GM21528 (cell line): ENCODE measurements around the gene TMIGD3.

Source experiments
- ATAC-seq: cut with Tn5 transposase; IDR thresholded peaks from one replicate; pipeline ENCODE4 v1.9.1; 2021; ENCODE audit warnings: mild to moderate bottlenecking, moderate library complexity; ENCODE audit not compliant: unreplicated experiment, low FRiP score

The TMIGD3 gene

DNA sequence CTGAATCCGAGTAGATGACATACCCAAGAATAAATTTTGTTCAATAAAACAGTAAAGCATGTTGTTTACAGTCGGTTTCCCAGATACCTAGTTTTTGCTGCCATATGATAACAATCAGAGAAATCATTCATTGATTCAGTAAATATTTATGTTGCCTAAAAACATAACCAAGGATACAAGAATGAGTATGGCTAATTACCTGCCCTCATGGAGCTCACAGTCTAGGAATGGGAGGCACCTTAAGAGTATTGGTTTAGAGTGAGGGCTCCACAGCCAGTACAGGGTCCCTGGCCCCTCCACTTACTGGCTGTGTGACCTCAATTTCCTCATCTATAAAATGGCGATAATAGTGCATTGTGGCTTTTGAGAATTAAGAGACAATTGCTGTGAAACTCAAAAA is 53.2 kb downstream of the TMIGD3 start:
- ATAC-seq: no peak

DNA sequence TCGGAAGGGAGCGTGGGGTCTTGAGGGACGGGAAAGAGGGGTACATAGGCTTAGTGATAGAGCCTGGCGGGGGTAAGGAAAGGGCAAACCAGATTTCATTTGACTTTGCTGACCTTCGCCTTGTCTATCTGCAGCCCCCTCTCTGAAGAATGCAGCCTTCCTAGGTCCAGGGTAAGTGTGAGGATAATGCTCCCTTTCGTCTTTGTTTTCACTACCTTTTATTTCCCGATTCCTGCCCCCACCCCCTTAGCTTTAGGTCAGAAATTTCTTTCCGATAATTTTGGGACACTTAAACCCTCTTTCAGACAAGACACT is 53.8 kb downstream of the TMIGD3 start:
- ATAC-seq: no peak

DNA sequence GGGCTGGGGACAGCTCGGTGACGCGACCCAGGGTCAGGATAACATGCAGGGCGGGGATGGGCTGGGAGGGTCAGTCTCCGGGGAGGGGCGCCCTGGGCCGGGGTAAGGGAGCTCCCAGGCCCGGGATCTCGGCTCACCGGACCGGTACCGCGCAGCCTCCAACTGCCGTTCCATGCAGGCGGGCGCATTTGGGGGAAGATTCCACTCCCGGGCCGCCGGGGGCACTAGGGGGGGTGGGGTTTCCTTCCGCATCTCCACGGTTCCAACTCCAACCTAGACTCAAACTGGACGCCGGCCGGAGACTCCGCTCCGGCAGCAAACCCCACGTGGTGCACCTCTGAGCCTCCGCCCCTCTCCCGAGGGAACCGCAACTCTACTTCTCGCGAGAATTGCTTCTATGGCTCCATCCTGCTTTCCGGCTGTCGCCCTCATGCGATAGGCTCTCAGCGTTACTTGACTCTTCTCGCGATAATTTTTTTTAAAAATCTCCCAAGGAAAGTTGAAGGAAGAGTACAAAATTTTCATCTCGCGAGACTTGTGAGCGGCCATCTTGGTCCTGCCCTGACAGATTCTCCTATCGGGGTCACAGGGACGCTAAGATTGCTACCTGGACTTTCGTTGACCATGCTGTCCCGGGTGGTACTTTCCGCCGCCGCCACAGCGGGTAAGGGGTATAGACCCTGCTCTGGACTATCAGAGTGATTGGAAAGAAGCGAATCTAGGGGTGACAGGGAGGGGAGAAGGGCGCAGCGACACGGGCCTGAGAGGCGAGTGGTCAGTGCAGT is 54.3 kb downstream of the TMIGD3 start, which contains the start of the genes ATP5PB and WDR77:
Gene ATP5PB, plus strand, starts transcription at position 547 of the 785 bp plus-strand sequence. Its CDS starts 78 bp downstream, at position 625.
Gene WDR77, minus strand, starts transcription at position 339 of the 785 bp plus-strand sequence. Its CDS starts 87 bp downstream, at position 252.
- peak; percentile 89 for ATAC-seq

GRCh38 chr1:111448482-111448917 is 54.9 kb downstream of the TMIGD3 start:
- peak; percentile 29 for ATAC-seq

DNA sequence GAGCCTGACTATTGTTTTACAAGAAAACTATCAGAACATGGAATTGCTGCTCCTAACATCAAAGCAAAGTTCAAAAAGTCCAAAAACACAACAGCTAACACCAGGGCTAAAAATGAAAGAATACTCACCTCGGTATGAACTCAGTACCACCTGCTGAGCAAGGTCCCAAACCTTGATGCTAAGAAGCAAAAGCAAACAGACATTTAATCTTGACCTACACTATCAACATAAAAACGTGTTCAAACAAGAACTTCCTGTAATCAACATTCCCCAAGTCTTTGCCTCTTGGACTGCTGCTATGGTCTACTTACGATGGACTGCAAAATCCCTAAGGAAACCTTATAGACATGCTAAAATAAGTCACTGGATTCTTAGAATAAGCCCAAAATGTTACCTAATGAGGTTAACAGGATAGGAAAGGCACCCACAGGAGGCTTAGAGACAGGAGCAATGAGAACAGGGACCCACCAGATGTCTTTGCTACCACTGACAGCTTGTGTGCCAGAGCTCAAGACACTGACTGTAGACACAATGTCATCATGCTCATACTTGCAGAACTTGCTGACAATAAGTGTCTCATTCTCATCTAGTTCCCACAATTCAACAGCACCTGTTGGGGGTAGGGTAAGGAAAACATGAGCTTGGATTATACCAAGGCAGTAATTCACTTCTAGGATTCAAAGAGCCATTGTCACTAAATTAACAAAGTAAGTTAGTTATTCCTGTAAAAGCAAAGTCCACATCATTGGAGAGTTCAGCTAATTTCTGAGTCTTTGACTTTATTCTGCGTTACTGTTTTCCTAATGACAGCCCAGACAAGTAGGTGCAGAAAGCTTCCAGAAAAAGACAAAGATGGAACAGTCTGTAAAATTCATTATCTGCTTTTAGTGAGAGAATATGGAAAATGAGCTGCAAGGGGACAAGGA is 56.2 kb downstream of the TMIGD3 start:
- ATAC-seq: no peak

GRCh38 chr1:111446546-111446945 is 56.9 kb downstream of the TMIGD3 start:
- ATAC-seq: no peak

DNA sequence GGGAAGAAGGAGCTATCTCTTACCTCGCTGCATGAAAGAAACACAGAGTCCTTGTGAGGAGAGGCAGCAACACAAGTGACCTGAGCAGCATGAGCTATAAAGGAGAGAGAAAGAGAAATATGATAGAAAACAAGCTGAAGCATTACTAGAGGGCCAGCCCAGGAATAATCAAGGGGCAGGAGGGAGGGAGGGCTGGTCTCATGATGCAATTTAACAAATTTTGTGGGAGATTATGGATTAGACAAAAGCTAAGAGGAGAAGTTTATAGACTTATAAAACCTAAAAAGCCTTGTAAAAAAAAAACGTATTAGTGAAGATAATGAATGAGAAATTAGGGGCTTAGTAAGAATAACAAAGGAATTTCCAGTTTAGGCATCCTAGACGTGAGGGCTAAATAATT is 59.4 kb downstream of the TMIGD3 start:
- no peak for ATAC-seq

- no peak for ATAC-seq
Observed at GRCh38 chr1:111442457-111442856, 61.0 kb downstream of the TMIGD3 start.

DNA sequence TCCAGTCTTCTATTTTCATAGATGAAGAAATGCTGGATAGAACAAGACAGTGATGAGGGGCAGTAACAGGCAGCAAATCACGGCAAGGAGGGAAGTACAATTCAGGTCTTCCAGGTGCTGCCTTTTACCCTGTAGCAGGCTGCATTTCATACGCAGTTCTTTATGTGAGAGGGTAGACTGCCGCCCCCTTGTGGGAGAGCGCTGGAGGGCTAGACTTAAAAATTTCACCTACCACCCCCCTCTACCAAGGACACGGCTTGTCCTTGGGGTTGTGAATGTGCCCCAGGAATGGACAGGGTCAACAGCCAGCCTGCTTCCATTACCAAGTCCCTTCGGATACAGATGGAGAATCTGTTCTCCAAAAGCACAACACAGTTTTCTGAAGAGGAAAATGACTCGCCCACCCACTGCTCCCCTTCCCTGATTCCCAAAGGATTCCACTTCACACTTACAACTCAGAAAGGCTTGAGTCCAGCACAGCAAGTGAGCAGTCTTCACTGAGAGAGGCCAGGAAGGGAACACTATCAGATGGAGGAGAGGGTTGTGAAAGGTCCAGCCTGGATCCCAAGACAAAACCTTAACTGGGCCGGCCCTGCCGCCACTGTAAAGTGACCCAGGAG is 61.8 kb downstream of the TMIGD3 start:
- ATAC-seq: no peak

DNA sequence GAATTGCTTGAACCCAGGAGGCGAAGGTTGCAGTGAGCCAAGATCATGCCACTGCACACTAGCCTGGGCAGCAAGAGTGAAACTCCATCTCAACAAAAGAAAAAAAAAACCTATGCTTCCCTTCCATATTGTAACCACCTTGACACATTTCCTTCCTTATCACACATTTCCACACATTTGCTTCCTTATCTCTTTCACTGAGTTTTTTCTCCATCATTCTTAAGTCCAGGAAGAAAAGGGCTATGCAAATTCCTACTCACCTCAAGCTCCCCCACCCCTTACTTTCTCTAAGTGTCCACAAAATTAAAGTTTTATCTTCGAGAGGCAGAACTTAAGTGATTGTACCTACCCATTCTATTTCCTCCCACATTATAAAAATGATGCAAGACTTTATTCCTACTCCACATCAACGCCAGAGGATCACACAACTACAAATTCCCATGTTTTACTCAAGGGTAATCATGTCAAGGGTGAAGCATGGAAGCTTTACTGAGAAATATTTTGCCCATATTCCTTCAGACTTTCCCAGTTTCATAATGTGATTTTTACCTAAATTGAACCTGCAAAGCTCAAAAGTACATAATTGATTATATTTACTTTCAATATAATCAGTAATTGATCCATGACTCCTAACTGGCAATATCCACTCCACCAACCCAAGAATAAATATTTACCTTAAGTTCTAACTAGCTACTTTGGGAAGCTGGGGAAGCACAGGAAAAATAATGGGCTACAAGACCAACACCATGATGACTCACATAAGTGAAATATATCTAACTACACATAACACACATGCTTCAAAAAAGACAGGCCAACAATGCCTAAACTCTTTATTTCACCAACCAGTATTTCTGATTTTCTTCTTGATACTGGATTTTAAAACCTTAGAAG is 63.7 kb downstream of the TMIGD3 start:
- no peak for ATAC-seq

GRCh38 chr1:111436726-111437125 is 66.7 kb downstream of the TMIGD3 start:
- no peak for ATAC-seq
